ENCODE measurements around the gene RRM1. TPM values are rescaled to one million over a fixed set of nuclear protein-coding genes. Genes with fewer than 3 reads are reported as not detected.

The RRM1 gene
- total and polyA plus RNA-seq, 2 of the 13 experiments (the other 11 are each of a cell fraction or from before 2014, with no cell fraction given): 17.3 to 108 TPM

- peak; percentile 82 for TF ChIP-seq POLR2G (IDR thresholded peaks at IDR 0.05; ENCODE audit: low read depth, low read length)
- TF ChIP-seq ELF1 (CRISPR knock-in tag; IDR thresholded peaks at IDR 0.05): peak; percentile 80
- no peak; the same call in 1 of the 2 replicates for TF ChIP-seq ZNF691 (CRISPR knock-in tag; IDR thresholded peaks at IDR 0.05; ENCODE audit: borderline replicate concordance, low read depth)
- no peak for TF ChIP-seq ZNF841 (CRISPR knock-in tag; IDR thresholded peaks at IDR 0.05; ENCODE audit: borderline replicate concordance)
- TF ChIP-seq MXI1 (IDR thresholded peaks at IDR 0.05; ENCODE audit: borderline replicate concordance, low read depth, low read length): peak; percentile 85; the same call in 2 of the 3 replicates
- TF ChIP-seq ZGPAT (CRISPR knock-in tag; IDR thresholded peaks at IDR 0.05): peak; percentile 81
- 0 out of 2 replicates have a peak, but pooled peaks have one; percentile 69 for TF ChIP-seq PAX8 (CRISPR knock-in tag; IDR thresholded peaks at IDR 0.05; ENCODE audit: borderline replicate concordance)
- TF ChIP-seq ZNF746 (CRISPR knock-in tag; IDR thresholded peaks at IDR 0.05): no peak
- TF ChIP-seq AGO1 (IDR thresholded peaks at IDR 0.05; ENCODE audit: low read depth, low read length, poor library complexity, severe bottlenecking): peak; percentile 52
- TF ChIP-seq KDM5B (CRISPR knock-in tag; IDR thresholded peaks at IDR 0.05; ENCODE audit: borderline replicate concordance): peak; percentile 74
- no peak for TF ChIP-seq ZBTB1 (CRISPR knock-in tag; IDR thresholded peaks at IDR 0.05; ENCODE audit: borderline replicate concordance)
- TF ChIP-seq ZNF263 (CRISPR knock-in tag; IDR thresholded peaks at IDR 0.05): no peak
- TF ChIP-seq ZNF468 (CRISPR knock-in tag; IDR thresholded peaks at IDR 0.05): no peak
- TF ChIP-seq NFE2L2 (IDR thresholded peaks at IDR 0.05; ENCODE audit: low read length): no peak; the same call in 1 of the 2 replicates
- TF ChIP-seq GATA4 (IDR thresholded peaks at IDR 0.05; ENCODE audit: borderline replicate concordance, low read depth): no peak
- no peak for TF ChIP-seq NR1H2 (CRISPR knock-in tag; IDR thresholded peaks at IDR 0.05; ENCODE audit: borderline replicate concordance, low read depth)
- TF ChIP-seq ZNF235 (CRISPR knock-in tag; IDR thresholded peaks at IDR 0.05; ENCODE audit: borderline replicate concordance): no peak
- TF ChIP-seq SOX6 (IDR thresholded peaks at IDR 0.05): no peak
- peak; percentile 74 for TF ChIP-seq SOX6 (CRISPR knock-in tag; IDR thresholded peaks at IDR 0.05)
- TF ChIP-seq ZNF180 (CRISPR knock-in tag; IDR thresholded peaks at IDR 0.05; ENCODE audit: borderline replicate concordance, low read depth): no peak
- TF ChIP-seq ZNF576 (CRISPR knock-in tag; IDR thresholded peaks at IDR 0.05): 0 out of 2 replicates have a peak, but pooled peaks have one; percentile 21
- TF ChIP-seq ZC3H4 (CRISPR knock-in tag; IDR thresholded peaks at IDR 0.05; ENCODE audit: borderline replicate concordance): no peak
- no peak for TF ChIP-seq ZNF674 (CRISPR knock-in tag; IDR thresholded peaks at IDR 0.05; ENCODE audit: low read depth)
- peak; percentile 99 for TF ChIP-seq CREB1 (IDR thresholded peaks at IDR 0.05)
- TF ChIP-seq CREB1 (CRISPR knock-in tag; IDR thresholded peaks at IDR 0.05): peak; percentile 100
- TF ChIP-seq FOXM1 (CRISPR knock-in tag; IDR thresholded peaks at IDR 0.05): no peak
- TF ChIP-seq FOXO4 (CRISPR knock-in tag; conservative IDR thresholded peaks at IDR 0.05): no peak
Measured at GRCh38 chr11:4094348-4095291, at the start of gene RRM1 (continued).

Measured in HepG2 (cell line).